GM12801 (cell line): Measurements from ENCODE around the gene SERTAD3.

Experiments
- CTCF ChIP-seq: IDR thresholded peaks from one replicate; pipeline ENCODE4 v1.5.1; 2011; ENCODE audit warnings: control low read depth; ENCODE audit not compliant: insufficient read length; ENCODE audit errors: extremely low read depth

The SERTAD3 gene

GRCh38 chr19:40393894-40394815 lies 50.0 kb downstream of the SERTAD3 start:
- no peak for TF ChIP-seq CTCF

DNA sequence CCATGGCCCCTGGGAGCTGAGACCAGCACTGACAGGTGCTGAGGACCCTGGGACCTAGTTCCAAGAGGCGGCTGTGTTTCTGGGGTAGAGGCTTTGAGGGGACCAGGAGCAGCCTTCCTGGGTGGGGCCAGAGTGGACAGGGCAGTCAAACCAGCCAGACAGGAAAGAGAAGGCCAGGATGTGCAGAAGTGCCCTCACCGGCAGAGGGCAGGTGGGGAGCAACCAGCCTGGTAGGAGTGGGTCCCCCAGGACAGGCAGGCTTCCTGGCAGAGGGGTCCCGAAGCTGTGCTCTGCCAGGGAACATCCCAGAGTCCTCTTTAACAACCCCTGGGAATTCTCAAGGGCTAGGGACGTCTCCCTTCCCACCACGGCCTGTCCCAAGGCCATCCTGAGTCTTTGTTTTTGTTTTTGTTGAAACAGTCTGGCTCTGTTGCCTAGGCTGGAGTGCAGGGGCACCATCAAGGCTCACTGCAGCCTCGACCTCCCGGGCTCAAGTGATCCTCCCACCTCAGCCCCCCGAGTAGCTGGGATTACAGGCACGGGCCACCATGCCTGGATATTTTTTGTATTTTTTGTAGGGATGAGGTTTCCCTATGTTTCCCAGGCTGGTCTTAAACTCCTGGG lies 51.1 kb downstream of the SERTAD3 start:
- TF ChIP-seq CTCF: no peak

DNA sequence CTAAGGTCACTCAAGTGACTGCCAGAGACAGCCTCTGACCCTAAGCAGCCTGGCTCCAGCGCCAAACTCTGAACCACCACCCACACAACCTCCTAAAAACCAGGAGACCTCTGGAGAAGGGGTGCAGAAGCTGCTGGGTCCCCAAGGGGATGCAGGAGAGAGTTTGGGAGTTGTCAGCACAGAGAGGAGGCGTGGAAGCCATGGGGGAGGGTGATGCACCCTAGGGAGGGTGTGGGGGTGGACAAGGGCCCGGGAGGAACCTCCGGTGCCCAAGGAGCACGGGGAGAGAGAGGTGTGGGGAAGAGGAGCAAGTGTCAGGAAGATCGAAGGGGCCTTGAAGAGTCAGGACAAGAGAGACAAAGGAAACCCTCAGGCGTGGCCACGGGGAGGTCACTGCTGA lies 52.0 kb downstream of the SERTAD3 start:
- no peak for TF ChIP-seq CTCF
